GM12878 (cell line): Measurements from ENCODE around the gene EMP1.

Experiments used
- GABPA ChIP-seq: IDR thresholded peaks from 2 replicates; pipeline ENCODE4 v1.6.1; 2014; ENCODE audit warnings: antibody characterized with exemption, low read depth, mild to moderate bottlenecking, inconsistent platforms
- POLR2A ChIP-seq: IDR thresholded peaks from 2 replicates; pipeline ENCODE4 v1.6.1; 2011; ENCODE audit warnings: low read depth, mild to moderate bottlenecking, low read length
- SIN3A ChIP-seq: IDR thresholded peaks from 2 replicates; pipeline ENCODE4 v1.6.1; 2012; ENCODE audit warnings: low read depth, low read length, improper control_type of control experiment
- TF ChIP-seq, protein P1 (sequence below): fragments of 450-650 bp; formaldehyde crosslinking; IDR thresholded peaks from 2 replicates; pipeline ENCODE4 v1.4.0; 2022; ENCODE audit warnings: mild to moderate bottlenecking, moderate library complexity
- TF ChIP-seq, protein P2 (sequence below): IDR thresholded peaks from 2 replicates; pipeline ENCODE4 v1.6.1; 2012; ENCODE audit warnings: mild to moderate bottlenecking, low read depth, low read length

DNA sequence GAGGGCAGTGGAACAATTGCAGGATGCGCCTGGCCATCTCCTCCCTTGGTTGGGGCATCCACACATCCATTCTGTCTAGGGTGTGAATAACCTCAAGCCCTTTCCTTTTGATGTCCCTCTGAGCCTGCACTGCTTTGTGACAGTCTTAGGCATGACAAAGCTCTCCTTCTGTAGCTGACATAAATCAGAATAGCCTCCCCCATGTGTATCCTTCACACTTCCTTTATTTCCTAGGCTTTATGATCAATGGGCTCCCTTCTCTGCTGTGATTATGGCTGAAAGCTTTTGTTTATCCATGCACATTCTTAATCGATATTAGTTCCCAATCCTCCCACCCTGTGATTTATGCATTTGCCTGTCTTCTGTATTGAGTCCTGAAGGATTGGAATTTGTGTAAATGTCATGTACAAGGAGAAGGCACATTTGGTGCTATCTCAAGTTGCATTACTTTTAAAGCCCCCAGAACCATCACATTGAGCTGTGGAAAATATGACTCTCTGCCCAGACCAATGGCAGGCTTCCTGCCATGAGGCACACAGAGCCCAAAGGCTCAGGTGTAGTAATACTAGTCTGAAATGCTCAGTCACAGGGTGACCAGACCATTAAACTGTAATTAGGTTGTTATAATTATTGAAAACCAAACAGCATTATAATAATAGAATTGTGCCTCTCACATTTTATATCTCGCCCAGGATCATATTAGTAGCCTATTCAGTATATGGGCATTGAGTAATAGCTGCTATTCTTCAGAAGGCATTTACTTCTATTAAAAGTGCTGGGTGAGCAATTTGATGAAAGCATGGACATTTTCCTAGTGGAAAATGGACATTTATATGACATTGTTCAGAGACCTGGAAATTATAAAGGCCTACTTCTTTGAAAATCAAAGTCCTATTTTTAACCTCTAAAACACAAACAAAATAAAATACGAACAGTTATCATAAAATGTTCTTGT is 14.0 kb downstream of the EMP1 start:
- TF ChIP-seq SIN3A: no peak
- TF ChIP-seq POLR2A: no peak
- TF ChIP-seq, protein P1, sequence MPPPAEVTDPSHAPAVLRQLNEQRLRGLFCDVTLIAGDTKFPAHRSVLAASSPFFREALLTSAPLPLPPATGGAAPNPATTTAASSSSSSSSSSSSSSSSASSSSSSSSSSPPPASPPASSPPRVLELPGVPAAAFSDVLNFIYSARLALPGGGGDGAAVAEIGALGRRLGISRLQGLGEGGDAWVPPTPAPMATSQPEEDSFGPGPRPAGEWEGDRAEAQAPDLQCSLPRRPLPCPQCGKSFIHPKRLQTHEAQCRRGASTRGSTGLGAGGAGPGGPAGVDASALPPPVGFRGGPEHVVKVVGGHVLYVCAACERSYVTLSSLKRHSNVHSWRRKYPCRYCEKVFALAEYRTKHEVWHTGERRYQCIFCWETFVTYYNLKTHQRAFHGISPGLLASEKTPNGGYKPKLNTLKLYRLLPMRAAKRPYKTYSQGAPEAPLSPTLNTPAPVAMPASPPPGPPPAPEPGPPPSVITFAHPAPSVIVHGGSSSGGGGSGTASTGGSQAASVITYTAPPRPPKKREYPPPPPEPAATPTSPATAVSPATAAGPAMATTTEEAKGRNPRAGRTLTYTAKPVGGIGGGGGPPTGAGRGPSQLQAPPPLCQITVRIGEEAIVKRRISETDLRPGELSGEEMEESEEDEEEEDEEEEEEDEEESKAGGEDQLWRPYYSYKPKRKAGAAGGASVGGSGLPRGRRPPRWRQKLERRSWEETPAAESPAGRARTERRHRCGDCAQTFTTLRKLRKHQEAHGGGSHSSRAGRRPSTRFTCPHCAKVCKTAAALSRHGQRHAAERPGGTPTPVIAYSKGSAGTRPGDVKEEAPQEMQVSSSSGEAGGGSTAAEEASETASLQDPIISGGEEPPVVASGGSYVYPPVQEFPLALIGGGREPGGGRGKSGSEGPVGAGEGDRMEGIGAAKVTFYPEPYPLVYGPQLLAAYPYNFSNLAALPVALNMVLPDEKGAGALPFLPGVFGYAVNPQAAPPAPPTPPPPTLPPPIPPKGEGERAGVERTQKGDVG (CRISPR knock-in tag): no peak
- no peak for TF ChIP-seq GABPA
- TF ChIP-seq, protein P2, sequence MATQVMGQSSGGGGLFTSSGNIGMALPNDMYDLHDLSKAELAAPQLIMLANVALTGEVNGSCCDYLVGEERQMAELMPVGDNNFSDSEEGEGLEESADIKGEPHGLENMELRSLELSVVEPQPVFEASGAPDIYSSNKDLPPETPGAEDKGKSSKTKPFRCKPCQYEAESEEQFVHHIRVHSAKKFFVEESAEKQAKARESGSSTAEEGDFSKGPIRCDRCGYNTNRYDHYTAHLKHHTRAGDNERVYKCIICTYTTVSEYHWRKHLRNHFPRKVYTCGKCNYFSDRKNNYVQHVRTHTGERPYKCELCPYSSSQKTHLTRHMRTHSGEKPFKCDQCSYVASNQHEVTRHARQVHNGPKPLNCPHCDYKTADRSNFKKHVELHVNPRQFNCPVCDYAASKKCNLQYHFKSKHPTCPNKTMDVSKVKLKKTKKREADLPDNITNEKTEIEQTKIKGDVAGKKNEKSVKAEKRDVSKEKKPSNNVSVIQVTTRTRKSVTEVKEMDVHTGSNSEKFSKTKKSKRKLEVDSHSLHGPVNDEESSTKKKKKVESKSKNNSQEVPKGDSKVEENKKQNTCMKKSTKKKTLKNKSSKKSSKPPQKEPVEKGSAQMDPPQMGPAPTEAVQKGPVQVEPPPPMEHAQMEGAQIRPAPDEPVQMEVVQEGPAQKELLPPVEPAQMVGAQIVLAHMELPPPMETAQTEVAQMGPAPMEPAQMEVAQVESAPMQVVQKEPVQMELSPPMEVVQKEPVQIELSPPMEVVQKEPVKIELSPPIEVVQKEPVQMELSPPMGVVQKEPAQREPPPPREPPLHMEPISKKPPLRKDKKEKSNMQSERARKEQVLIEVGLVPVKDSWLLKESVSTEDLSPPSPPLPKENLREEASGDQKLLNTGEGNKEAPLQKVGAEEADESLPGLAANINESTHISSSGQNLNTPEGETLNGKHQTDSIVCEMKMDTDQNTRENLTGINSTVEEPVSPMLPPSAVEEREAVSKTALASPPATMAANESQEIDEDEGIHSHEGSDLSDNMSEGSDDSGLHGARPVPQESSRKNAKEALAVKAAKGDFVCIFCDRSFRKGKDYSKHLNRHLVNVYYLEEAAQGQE: no peak
